MCF 10A (cell line): Measurements from ENCODE around the gene CSTF1. TPM values are rescaled to one million over a fixed set of nuclear protein-coding genes. Genes with fewer than 3 reads are reported as not detected.
A peak's percentile ranks its signal among the peaks of the same experiment; 100 is the strongest.

Source experiments
- BruUV-seq: library from RNA; stranded (reverse); fragments of 400-500 nt; replicated peaks from 2 replicates; lab custom pipeline; 2021; lab: Mats Ljungman, UMichigan
- CTCF ChIA-PET: fragments of 300-600 bp; sonication (Branson Sonifier 250); formaldehyde crosslinking; extraction: SDS; loops from one replicate; lab custom pipeline; 2021; ENCODE audit warnings: antibody characterized with exemption, inconsistent platforms; lab: Yijun Ruan, JAX
- POLR2A ChIA-PET: fragments of 300-600, 350-650 bp; sonication (Branson Sonifier 250); formaldehyde crosslinking; extraction: SDS; loops from one replicate; lab custom pipeline; 2020; ENCODE audit warnings: antibody characterized with exemption, inconsistent platforms; lab: Yijun Ruan, JAX
- DNase-seq: peaks from one replicate; pipeline ENCODE4 v3.0.0-alpha.2; 2018; ENCODE audit not compliant: unreplicated experiment
- H3K27ac Mint-ChIP-seq: one replicate; pipeline ENCODE4 v1.8.0; 2022; ENCODE audit warnings: mild to moderate bottlenecking, low read depth, mixed read lengths; ENCODE audit not compliant: unreplicated experiment
- H3K27me3 Mint-ChIP-seq: one replicate; pipeline ENCODE4 v1.8.0; 2022; ENCODE audit warnings: mixed read lengths; ENCODE audit not compliant: insufficient read depth, unreplicated experiment
- H3K36me3 Mint-ChIP-seq: one replicate; pipeline ENCODE4 v1.8.0; 2022; ENCODE audit warnings: mild to moderate bottlenecking, moderate library complexity, mixed read lengths; ENCODE audit not compliant: insufficient read depth, unreplicated experiment
- H3K4me1 Mint-ChIP-seq: one replicate; pipeline ENCODE4 v1.8.0; 2022; ENCODE audit warnings: mixed read lengths; ENCODE audit not compliant: insufficient read depth, unreplicated experiment
- H3K4me3 Mint-ChIP-seq: one replicate; pipeline ENCODE4 v1.8.0; 2022; ENCODE audit warnings: mild to moderate bottlenecking, moderate library complexity, mixed read lengths; ENCODE audit not compliant: unreplicated experiment
- H3K9me3 Mint-ChIP-seq: one replicate; pipeline ENCODE4 v1.8.0; 2022; ENCODE audit warnings: mixed read lengths; ENCODE audit not compliant: unreplicated experiment
- CTCF ChIP-seq: fragments of 200-600 bp; IDR thresholded peaks from one replicate; pipeline ENCODE4 v1.8.0; 2022; ENCODE audit warnings: antibody characterized with exemption, mild to moderate bottlenecking; ENCODE audit not compliant: unreplicated experiment
- intact Hi-C: fragments of 100-400 bp; cut with micrococcal nuclease; formaldehyde crosslinking; loops from 2 replicates; pipeline ENCODE4 v1.14.1; 2022
- total RNA-seq: library from RNA; stranded (reverse); gene quantifications from 2 replicates; pipeline ENCODE4 v1.2.3, GENCODE V29; 2022

CSTF1 gene
- total RNA-seq, 1 experiment from 2014 or later: 35.1 TPM

GRCh38 chr20:56360908-56361205 lies 31.6 kb upstream of the CSTF1 start:
- H3K27ac Mint-ChIP-seq: no peak overlapping the region
- ChIA-PET POLR2A (interaction anchor here (2.0 to 7.8 kb wide), 5 partner anchors 8 to 108 kb away, joined by 7 to 115 read pairs (median 23); partner anchors contain the start of genes AURKA, CSTF1 and RTF2), CTCF (interaction anchor here (0.6 to 8.8 kb wide), 4 partner anchors 13 to 116 kb away, joined by 3 to 84 read pairs (median 3); no protein-coding TSS in a partner anchor)
- H3K36me3 Mint-ChIP-seq: peaks cover 32% of the 10 kb centered on the region
- no peak for DNase-seq
- H3K9me3 Mint-ChIP-seq: no peaks in the 10 kb centered on the region
- H3K27me3 Mint-ChIP-seq: no peaks in the 10 kb centered on the region
- H3K4me1 Mint-ChIP-seq: peaks cover 11% of the 10 kb centered on the region
- intact Hi-C loops: no loop called here
- H3K4me3 Mint-ChIP-seq: peak overlapping the region; percentile 84
- BruUV-seq: no TSS peak
- TF ChIP-seq CTCF: no peak

- peaks cover 11% of the 10 kb centered on the region for H3K4me1 Mint-ChIP-seq
- intact Hi-C loops: no loop called here
- ChIA-PET POLR2A (interaction anchor here (0.6 to 7.8 kb wide), 2 partner anchors 12 to 26 kb away, joined by 3 to 115 read pairs; no protein-coding TSS in a partner anchor), CTCF (interaction anchor here (0.6 to 8.8 kb wide), 6 partner anchors 12 to 1717 kb away, joined by 3 to 84 read pairs (median 3); no protein-coding TSS in a partner anchor)
- H3K27ac Mint-ChIP-seq: no peak overlapping the region
- no peaks in the 10 kb centered on the region for H3K27me3 Mint-ChIP-seq
- DNase-seq: no peak
- H3K36me3 Mint-ChIP-seq: peaks cover 42% of the 10 kb centered on the region
- no peak for TF ChIP-seq CTCF
- no peak overlapping the region for H3K4me3 Mint-ChIP-seq
- BruUV-seq: no TSS peak
- no peaks in the 10 kb centered on the region for H3K9me3 Mint-ChIP-seq
Measured at GRCh38 chr20:56361900-56362299, 30.5 kb upstream of the CSTF1 start.

GRCh38 chr20:56362833-56363413 lies 29.5 kb upstream of the CSTF1 start:
- CTCF ChIA-PET: interaction anchor here (1.0 to 8.8 kb wide), 2 partner anchors 11 to 19 kb away, joined by 3 to 84 read pairs; no protein-coding TSS in a partner anchor
- H3K27ac Mint-ChIP-seq: no peak overlapping the region
- POLR2A ChIA-PET: interaction anchor here (0.8 to 7.8 kb wide), 2 partner anchors 11 to 217 kb away, joined by 3 to 115 read pairs; no protein-coding TSS in a partner anchor
- peaks cover 47% of the 10 kb centered on the region for H3K36me3 Mint-ChIP-seq
- no peak overlapping the region for H3K4me3 Mint-ChIP-seq
- DNase-seq: no peak
- H3K27me3 Mint-ChIP-seq: no peaks in the 10 kb centered on the region
- H3K9me3 Mint-ChIP-seq: no peaks in the 10 kb centered on the region
- peaks cover 11% of the 10 kb centered on the region for H3K4me1 Mint-ChIP-seq
- intact Hi-C loops: no loop called here
- BruUV-seq: no TSS peak
- no peak for TF ChIP-seq CTCF

- intact Hi-C loops: no loop called here
- no TSS peak for BruUV-seq
- no peaks in the 10 kb centered on the region for H3K27me3 Mint-ChIP-seq
Measured at GRCh38 chr20:56363491-56363890, 29.0 kb upstream of the CSTF1 start.

More at GRCh38 chr20:56363491-56363890, 29.0 kb upstream of the CSTF1 start:
- H3K4me3 Mint-ChIP-seq: no peak overlapping the region
- no peaks in the 10 kb centered on the region for H3K9me3 Mint-ChIP-seq
- peaks cover 53% of the 10 kb centered on the region for H3K36me3 Mint-ChIP-seq
- no peak for DNase-seq
- ChIA-PET POLR2A (interaction anchor here (0.8 to 7.8 kb wide), 2 partner anchors 11 to 216 kb away, joined by 3 to 115 read pairs; no protein-coding TSS in a partner anchor), CTCF (interaction anchor here (1.6 to 8.8 kb wide), 2 partner anchors 11 to 161 kb away, joined by 5 to 84 read pairs; no protein-coding TSS in a partner anchor)
- no peak for TF ChIP-seq CTCF
- H3K27ac Mint-ChIP-seq: no peak overlapping the region
- H3K4me1 Mint-ChIP-seq: peaks cover 11% of the 10 kb centered on the region
